ENCODE data around the gene MUL1.
A peak's percentile ranks its signal among the peaks of the same experiment; 100 is the strongest.

MUL1 gene

DNA sequence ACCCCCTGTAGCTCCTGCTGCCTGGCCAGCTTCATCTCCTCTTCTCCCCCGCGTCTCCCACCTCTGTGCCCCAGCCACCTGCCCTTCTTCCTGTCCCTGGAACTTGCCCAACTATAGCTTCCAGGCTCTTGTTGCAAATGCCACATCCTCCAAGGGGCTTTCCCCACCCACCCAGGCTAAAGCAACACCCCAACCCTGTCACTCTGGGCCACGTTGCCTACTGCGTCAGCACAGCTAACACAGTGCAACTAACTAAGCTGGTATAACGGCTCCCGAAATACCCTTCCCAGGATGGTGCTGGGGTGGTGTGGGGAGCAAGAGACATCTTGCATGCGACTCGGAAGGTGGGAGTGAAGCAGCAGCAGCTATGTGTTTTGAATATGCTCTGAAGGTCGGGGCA lies 41.7 kb downstream of the MUL1 start:
- peak; percentile 60 for DNase-seq

DNA sequence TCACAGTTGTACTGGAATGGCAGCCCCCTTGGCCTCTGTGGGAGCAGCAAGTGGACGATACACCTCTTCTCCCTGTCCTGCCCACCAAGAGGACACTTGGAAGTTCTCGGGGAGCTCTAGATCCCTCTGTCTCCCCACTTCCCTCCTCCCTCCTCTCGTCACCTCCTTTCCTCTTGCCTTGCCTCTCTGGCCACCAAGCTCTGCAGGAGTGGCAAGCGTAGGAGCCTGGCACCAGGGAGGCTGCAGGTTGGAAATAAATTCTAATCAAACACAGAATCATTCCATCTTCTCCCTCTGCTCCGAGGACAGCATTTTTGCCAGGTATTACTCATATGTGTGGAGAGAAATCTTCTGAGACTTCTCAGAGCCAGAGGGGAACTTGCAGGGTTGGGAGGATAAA lies 42.8 kb downstream of the MUL1 start:
- no peak for DNase-seq

DNA sequence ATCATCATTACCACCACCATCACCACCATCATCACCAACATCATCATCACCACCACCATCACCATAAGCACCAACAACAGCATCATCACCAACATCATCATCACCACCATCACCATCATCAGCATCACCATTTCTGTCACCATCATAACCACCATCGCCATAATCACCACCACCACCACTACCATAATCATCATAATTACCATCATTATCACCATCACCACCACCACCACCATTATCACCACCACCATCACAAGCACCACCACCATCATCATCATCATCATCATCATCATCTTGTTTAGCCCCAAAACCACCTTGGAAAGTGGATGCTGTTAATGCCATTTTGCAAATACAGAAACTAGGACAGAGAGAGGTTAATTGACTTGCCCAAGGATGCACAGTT lies 44.4 kb downstream of the MUL1 start:
- DNase-seq: no peak

DNA sequence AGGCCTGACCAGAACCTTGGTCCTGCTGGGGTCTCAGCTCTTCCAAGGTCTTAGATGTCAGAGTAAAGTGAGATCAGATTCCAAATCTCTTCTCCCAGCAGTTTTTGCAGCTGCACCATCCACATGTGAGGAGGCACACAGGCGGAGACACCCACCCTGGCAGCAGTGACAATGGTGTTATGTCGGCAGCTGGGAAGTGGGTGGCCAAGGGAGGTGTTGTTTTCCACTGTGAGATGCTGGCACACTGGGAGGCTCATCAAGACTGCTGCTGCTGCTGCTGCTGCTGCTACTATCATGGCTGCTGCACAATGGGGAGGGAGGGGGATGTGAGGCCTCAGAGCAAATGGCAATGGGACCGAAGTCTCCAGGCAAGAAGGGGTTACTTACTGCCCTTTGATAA lies 45.6 kb downstream of the MUL1 start:
- no peak for DNase-seq

DNA sequence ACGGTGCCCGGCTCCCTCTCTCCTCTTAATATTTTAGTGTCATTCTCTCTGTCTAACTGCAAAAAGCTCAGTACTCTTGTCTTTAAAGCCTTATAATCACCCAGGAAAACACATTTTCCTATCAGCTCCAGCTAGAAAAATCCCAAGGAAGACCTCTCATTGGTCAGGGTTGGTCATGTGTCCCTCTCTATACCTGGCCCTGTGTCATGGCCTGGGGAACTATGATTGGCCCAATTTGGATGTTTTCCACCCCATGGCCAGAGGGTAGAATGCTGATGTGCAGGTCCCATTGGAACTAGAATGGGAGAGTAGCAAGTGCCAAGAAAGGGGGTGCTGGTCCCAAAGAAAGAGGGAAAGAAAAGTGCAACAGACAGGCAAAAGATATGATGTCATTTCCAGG lies 49.2 kb downstream of the MUL1 start:
- DNase-seq: no peak

DNA sequence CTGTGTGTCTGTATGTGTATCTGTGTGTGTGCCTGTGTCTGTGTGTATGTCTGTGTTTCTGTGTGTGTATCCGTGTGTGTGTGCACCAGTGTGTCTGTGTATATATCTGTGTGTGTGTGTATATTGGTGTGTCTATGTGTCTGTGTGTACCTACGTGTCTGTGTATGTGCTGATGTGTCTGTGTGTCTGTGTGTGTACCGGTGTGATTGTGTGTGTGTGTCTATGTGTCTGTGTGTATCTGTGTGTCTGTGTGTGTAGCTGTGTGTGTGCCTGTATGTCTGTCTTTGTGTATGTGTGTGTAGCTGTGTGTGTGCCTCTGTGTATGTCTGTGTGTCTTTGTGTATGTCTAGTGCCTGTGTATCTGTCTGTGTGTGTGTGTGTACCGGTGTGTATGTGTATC lies 53.9 kb downstream of the MUL1 start:
- DNase-seq: no peak

DNA sequence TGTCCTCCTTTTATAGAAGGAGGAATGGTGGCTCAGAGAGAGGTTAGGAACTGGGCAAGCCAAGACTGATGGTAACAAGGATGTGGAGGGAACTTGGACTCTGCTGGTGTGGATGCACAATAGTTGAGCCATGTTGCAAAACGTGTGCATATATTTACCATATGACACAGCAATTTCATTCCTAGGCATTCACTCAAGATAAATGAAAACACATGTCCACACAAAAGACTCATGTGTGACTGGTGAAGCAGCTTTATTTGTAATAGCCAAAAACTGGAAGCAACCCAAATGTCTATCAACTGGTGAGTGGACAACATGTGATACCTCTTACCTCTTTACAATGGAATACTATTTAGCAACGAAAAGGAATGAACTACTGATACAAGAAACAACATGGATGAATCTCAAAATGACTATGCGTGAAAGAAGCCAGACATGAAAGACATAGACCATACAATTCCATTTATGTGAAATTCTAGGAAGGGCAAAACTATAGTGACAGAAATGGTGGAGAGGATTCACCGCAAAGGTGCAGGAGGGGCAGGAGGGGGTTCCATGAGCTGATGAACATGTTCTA lies 58.1 kb downstream of the MUL1 start:
- DNase-seq: no peak

Data from activated CD8-positive, alpha-beta memory T cell treated with anti-CD3 and anti-CD28 coated beads for 24 hours (primary cell).